Left renal cortex interstitium (tissue), 4 donors: Measurements from ENCODE around the gene RBMS2. TPM values are rescaled to one million over a fixed set of nuclear protein-coding genes. Genes with fewer than 3 reads are reported as not detected.

Experiments
- DNase-seq, 4 donors: peaks; one replicate each; pipeline ENCODE4 v3.0.0-alpha.2; 2013; ENCODE audit warnings: low read depth in 4 of 4, low spot score in 2 of 4, missing footprints in 1 of 4
- polyA plus RNA-seq, 4 donors: library from polyadenylated mRNA; unstranded; fragments of 120-200 nt; gene quantifications; one replicate each; pipeline ENCODE4 v1.2.1, GENCODE V29; 2013; ENCODE audit not compliant: insufficient read length in 4 of 4

RBMS2 gene
- polyA plus RNA-seq, 4 donors: 34.6 to 47.2 (median 39.0) TPM

DNA sequence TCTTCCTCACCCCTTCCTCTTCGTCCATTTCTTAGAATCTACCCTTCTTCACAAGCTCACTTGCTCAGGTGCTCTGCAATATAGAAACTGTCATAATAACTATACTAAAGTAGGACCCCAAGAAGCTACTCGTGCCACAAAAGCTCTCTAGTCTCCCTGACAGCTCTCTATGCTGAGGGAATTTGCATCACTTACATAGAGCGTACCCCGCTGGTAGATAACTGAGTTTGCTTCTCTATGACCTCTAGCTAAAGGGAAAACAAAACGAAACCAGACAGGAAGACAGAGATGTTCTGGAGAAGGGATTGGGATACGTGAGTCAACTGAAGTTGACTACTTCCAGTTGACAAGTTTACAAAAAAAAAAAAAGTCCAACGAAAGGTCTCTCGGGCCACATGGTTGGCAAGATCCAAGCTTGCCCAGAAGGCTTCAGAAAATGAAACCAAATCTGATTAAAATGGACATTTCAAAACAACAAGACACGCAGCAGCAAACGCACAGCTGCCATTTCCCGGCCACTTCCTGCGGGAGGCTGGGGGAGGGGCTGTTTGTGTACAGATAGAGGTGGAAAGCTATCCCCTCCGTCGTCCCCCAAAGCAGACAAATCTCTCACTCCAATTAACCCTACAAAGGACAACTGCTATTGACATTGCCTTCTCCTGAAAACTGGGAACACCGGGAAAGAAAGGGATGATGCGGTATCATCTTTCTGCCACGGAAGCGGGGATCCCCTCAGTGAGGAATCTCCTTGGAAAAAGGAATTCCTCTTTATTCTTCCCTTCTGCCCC lies 107.2 kb downstream of the RBMS2 start:
- no peak for DNase-seq

DNA sequence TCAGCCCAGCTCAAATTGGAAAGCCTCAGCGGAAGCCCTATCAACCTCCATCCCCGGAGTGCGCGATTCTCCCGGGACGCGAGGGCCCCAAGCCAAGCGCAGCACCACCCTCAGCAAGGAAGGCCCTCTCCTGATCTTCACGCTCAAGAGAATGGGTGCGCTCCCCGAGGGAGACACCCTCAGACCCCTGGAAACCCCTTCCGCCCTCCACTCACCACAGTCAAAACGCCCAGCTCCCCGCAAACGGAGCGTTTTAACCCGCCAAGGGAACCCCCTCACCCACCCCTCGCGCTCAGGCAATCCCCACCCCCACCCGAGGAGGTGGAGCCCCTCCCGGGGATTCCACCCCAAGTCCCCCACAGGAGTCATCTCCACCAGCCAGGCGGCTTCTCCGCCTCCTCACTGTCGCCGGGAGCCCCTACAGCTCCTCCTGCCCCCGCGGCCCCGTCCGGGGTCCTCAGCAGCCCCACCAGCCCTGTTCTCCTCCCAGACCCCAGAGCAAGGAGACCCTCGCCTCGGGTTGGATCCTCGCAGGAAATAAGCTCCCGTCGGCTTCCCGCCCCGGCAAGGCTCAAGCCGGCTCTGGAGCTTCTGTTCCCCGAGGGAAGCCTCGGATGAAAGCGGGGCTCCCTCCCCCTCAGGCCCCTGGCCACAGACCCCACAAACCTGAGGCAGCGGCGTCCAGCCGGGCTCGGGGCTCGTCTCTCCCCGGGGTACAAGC lies 108.0 kb downstream of the RBMS2 start:
- DNase-seq: no peak

DNA sequence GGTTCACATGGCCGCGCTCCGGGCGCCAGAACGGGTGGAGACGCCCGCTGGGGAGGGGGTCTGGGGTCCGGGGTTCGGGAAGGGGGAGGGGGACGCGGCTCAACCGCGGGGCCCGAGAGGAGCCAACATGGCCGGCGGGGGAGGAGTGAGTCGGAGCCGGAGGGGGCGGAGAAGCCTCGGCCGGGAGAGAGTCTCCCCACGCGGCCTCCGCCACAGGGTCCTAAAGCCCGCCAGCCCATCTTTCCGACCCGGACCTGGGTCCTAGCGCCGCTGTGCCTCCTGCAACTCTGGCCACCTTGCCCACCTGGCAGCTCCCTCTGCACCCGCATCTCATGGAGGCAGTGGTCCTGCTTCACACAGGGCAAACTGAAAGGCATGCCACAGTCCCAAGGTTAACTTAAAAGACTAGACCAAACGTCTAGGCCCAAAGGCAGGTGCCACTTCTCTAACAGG lies 108.6 kb downstream of the RBMS2 start, which contains the start of gene BAZ2A:
Gene BAZ2A (minus strand): TSS at position 147 of the 453 bp plus-strand sequence. CDS start 12,796 bp downstream, outside the sequence.
- DNase-seq: no peak

DNA sequence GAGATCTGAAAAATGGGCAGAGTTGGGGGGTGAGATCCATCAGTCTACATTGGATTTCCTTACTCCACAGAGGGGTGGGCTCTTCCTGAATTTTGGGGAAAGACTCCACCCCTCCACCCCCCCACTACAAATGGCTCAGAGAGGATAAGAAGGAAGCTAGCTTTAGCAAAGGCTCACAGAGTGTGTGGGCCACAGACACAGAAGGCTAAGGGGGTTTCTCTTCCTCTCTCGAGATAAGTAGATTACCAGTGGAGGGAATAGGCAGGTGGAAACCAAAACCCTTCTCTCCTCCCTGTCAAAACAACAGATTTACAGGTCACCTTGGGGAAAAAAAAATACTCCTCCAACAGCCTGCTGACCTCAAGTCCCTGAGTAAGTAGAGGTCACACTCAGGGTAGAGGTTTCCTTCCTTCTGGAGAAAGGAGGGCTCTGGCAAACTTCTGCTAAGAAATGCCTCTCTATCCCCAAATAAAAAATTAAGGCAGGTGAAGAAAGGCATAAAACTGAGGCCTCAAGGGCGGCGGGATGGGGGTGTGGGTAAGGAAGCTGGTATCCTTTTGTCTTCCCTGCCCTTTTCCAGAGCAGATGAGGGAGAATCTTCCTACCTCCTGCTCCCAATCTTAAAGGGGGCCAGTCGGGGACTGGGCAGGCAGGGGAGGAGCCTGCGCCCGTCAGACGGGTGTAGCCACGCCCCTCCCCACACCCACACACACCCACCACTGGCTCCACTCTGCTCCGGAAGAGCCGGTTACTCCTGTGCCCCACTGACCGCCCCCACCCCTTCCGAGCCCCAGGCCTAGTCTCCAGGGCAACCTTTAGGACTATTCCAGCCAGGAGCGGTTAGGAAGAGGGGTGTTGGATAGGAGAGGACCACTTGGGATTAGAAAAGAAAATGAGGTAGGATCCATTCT lies 110.4 kb downstream of the RBMS2 start:
- DNase-seq: no peak

DNA sequence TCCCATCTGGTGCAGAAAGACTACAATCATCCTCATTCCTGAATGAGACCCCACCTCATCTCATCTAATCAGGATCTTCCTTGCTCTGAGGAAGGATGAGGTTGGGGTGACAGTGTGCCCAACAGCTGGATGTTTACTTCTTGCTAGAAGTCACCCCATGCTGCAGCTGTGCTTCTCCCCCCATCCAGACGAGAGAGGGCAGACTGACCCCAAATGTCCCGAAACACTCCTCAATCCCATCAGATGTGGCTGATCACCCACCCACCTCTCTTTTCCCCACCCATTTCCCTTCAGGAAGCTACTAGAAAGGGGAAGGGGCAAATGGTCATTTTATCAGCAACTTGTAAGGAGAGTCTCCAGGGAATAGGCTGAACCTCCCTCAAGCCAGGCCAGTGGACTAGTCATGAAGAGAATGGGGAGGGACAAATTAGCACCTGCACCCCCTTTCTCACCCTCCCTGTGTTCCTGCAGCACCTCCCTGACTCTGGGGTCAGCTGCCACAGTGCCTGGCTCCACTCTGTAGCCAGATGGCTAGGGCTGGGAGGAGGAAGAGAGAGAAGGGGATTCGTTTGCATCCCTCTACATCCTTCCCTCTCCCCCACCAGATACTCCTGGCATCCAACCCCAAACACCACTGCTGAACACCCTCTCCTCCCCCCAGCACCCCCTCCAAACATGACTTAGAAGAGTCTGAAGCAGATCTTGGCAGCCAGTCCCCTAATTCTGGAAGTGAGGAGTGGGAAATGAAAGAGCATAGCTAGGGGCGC lies 111.3 kb downstream of the RBMS2 start:
- DNase-seq: no peak

DNA sequence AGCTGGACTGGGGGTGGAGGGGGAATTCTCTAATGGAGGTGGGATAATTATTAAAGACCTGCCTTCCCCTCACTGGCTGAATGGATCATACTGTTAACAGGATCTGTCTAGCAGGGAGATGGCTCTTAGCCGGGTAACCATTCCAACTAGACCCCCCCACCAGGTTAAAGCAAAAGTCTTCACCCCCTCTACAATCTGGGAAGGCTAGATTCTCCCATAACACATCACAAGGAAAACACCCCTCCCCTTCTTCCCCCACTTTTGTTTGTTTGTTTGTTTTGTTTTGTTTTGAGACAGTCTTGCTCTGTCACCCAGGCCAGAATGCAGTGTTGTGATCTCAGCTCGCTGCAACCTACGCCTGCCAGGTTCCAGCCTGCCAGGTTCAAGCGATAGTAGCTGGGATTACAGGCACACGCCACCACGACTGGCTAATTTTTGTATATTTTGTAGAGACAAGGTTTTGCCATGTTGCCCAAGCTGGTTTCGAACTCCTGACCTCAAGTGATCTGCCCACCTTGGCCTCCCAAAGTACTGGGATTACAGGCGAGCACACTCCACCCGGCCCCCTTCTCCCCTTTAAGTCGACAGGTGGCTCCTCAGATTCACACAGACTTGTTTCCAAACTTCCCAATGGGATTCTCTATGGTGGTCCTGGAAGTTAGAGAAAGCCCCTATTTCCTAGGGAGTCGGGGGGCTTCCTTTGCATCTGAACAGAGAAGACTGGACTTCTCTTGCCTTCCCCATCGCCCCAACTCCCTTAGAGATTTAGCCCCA lies 112.0 kb downstream of the RBMS2 start:
- no peak for DNase-seq

DNA sequence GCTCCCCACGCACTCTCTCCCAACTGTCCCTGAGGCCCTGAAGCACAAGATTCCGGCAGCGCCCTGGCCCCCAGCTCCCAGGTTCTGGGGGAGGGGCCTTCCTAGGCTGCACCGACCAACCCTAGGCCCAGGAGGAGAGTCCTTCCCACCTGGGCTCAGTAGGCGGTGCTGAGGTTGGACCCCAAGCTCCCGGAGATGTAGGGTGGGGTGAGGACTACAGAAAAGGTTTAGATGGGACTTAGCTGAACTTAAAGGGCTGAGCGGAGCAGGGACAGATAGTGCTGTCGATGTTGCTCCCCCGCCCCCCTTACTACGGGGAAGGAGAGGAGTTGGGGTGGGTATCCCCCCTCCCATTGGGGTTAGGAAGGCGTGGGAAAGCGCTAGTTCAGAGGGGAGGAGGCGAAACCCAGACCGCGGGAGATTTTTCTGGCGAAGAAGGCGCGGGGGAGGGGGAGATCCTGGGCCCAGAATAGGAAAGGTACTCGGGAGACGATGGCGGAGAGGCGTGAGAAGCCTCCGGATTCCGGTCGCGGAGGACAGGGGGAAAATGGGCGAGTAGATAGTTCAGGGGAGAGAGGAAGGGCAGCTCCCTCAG lies 112.7 kb downstream of the RBMS2 start:
- DNase-seq: no peak

DNA sequence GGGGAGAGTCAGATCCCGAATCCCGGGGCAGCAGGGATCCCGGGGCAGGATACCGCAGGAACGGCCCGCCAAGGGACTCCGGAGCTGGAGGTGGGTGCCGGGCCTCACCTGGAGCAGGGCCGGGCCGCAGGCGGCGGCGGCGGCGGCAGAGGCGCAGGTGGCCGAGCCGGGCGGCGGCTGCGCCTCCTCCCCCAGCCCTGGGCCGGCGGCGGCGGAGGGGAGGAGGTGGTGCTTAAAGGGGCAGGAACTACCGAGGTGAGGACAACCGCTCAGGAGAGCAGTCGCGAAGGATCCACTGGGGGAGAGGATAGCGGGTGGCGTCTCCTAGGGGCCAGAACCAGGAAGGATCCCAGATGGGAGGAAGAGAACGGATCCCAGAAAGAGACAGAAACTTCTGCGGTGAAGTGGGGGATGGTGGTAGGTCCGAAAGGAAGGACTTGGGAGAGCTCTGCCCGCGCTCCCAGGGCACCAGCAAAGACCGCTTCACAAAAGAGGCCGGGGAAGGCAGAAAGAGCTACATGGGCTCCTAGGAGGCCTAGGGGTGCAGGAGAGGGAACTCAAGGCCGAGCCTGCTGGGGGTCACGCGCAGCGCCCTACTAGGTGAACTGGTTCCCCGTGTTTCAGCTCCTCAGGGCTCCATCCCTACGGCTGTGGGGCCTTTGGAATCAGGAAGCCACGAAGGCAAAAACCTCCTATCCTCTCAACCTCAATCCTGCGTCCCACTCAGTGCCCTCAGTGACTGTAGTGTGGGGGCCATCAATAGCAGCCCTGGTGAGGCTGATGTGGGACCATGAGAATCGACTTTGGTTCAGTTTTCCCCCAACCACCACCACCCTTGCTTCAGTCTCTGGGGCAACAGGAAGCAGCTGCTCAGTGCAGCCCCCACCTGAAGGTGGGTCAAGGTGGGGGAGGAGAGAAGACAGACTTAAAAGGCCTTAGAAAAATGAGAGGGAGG lies 113.5 kb downstream of the RBMS2 start:
- no peak for DNase-seq

DNA sequence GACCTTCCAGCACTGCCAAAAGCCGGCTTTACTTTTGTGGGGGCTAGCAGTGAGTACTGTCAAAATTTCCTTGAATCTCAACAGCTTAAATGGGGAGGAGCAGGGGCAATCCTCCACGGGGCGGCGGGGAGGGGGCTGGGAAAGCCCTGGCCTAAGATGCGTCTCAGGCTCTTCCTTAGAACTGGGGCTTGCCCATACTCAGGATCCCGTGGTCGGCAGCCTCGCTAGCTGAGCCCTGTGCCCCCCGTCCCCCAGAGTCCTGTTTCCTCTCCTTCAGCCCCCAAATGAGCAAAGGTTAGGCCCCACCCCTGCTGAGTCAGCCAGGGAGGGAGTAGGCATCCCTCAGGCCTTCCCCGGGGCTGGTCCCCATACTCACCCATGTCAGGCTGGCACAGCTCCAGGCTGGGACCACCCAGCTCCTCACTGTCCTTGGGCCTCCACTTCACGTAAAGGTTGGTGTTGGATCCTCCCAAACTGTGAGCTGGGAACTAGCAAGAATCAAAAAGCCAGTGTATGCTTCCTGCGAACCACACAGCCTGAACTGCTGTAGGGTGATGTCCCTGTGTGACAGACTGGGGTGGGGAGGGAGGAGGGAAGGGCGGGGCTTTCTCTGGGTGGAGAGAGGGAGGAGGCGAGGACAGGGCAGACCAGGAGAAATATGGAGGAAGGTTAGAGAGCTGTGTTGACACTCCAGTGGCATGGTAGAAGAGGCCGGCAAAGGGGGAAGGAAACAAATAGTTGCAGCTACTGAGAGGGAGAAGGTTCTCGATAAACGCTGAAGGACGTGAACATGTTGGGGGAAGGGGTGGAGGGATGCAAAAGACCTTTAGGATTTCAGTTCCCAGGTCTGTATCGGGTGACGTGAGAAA lies 114.4 kb downstream of the RBMS2 start:
- no peak for DNase-seq

DNA sequence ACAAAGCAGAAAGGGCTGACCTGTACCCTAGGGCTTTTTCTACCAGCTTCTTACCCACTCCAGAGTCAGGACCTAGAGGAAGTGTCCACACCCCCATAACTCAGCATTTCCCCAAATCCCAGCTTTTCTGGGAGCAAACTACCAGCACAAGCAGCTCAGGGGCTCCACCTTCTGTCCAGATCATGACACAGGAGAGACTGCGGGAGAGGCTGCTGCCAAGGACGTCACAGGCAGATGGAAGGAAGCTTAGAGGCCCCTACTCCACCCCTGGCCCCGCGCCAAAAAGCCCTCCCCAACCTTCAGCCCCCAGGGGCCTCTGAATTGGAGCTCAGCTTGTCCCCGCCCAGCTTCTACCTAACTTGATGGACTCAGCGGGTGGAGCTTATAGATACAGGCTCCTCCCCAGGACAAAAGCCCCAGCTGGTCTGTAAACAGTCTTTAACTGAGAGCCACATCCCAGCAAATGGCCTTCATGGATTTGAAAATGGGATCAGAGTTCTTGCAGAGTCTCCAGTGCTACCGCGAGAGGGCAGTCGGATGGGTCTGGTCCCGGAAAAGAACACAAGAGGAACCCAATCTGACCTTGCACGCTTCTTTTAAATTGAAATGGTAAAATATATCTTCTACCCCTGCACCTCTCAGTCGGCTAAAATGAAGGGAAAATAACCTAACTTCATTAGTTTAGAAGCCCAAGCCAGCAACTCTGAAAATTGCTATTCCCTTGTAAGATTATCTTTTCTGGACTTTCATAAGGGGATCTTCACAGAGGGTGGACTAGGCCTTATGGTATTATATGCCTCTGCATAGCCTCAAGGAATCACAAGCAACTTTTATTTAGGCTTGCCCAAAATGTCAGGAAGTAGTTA lies 115.3 kb downstream of the RBMS2 start:
- DNase-seq: peak; percentile 96 to 98 (median 96)

DNA sequence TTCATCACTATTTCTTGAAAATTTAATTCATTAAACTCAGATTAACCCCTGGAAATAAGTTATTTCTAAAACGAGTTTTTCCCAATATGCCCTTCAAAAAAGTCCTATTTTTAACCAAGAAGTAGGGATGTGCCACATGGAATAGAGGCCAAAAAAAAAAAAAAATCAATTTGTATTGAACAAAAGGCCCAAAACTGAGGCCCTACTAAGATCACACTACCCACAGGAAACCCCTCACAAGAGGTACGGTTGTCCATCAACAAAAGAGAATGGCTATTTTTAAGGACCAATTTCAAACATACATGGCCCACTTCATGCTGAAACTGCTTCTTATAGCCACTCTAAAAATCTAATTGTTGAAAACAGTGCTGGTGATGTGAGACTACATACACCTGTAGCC lies 116.0 kb downstream of the RBMS2 start:
- DNase-seq: no peak

DNA sequence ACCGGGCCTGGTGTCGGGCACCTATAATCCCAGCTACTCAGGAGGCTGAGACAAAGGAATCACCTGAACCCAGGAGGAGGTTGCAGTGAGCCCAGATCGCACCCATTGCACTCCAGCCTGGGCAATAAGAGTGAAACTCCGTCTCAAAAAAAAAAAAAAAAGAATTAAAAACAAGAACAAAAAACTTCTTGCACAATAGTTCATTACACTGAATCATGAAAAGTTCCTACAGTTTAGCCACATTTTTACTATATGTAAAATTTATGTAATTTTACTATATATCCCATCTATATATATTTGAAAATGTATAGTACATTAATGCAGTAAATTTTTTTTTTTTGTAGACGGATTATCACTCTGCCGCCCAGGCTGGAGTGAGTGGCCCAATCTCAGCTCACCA lies 119.6 kb downstream of the RBMS2 start:
- no peak for DNase-seq

DNA sequence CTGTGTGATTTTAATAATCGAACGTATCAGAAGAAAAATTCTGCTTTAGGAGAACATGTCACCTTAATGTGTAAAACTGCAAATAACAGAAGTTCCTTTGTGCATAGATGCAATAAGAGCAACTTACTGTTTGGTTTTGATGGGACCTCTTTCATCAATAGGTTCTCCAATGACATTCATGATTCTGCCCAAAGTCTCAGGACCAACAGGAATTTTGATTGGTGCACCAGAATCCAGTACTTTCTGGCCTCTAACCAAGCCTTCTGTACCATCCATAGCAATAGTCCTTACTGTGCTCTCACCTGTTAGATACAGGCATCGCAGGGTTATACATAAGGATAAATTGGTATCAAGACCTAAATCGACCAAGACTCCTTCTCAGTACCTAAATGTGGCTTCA lies 123.0 kb downstream of the RBMS2 start:
- no peak for DNase-seq

DNA sequence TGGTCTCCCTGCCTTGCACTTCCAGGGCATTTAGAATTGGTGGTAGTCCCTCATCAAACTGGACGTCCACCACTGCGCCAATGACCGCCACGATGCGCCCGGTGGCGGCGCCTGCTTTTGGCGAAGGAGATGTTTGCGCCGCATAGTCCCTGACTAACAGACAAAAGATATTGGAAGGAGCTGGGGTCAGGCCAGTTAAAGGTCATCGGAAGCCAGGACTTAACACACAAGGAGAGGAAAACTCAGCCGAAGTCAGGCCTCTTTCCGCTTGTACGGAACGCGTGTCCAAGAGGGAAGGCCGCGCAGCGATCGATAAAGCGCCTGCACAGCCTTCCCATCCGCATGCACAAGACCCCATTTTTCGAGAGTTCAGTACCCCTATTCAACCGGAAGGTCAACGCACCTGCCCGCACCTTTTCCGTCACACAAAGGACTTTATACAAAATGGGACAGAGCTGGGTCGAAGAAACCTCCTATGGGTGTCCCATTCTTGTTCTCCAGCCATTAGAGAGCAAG lies 123.6 kb downstream of the RBMS2 start:
- no peak for DNase-seq
